Activated effector memory CD4-positive, alpha-beta T cell treated with anti-CD3 and anti-CD28 coated beads, Interleukin-2, amount 50 U/mL, for 16 hours (primary cell): ENCODE measurements around the gene ZIC5.

Experiments
- DNase-seq: peaks from one replicate; pipeline ENCODE4 v3.0.0-alpha.2; 2020

ZIC5 gene

DNA sequence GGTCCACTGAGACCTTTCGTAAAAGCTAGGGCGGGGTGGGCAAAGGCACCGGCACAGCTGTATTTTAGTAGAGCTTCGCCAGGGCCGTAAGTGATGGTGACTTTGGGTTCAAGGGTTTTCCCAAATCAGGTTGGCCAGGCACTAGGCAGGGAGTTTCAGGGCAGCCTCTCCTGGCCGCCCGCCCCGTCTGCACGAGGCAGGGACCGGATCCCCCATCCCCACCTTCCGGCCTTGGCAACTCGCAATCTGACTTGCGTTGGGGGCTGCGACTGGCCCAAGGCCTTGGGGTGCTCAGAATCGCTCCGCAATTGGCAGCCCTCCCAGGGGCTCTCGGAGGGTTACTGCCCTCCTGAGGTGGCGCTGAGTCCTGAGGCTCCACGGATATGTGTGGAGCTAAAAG, 4.1 kb upstream of the ZIC5 start:
- DNase-seq = no peak

DNA sequence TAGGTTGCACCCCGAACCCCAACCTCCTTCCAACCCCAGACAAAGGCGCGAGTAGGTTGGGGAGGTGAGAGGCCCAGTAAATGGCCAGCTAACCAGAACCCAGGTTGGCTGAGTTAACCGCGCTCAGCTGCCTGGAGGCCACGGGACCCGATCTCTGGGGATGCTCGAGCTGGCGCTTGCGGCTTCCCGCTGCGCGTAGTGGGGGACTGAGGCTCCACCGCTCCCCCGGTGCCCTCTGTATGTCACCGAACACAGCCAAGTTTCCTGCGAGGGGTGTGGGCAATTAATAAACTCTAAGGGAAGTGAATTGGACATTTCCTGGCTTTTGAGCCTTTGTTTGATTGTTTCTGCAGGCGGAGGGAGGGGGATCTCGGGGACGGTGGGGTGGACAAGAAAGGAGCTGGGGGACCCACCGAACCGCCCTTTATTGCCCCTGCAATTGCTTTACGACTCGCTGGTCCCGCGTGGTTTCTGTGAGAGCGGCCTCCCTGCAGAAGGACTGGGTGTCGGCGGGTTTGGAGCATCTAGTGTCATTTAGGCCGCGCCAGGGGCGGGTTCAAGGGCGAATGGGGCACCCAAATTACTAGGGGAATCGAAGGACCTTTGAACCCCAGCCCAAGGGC, 3.5 kb upstream of the ZIC5 start:
- peak; percentile 58 for DNase-seq

DNA sequence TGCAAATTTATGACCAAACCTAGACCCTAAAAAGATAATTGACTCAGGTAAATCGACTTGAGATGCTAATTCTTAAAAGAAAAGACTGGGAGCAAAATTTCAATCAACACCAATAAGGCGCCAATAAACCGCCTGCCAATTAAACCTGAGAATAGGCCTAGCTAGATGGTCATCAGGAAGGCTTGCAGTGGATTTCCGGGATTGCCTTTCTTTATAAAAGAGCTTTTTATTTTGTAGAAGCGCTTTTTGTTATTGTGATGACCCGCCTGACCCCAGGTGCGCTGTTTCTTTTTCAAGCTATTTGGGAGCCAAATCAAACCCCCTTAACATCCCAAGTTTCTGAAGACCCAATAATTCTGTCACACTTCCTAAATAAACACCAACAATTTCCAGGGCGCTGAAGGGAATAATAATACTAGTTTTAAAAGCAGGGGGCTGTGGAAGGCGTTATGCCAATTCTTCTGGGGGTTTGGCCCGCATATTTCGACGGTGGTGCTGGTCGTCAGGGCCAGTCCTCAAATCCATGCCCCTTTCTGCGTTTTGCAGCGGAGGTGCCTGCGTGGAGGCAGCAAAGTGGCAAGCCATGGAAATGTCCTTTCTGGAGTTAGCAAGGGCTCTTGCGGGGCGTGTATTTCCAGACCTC, 2.9 kb upstream of the ZIC5 start:
- DNase-seq = no peak

DNA sequence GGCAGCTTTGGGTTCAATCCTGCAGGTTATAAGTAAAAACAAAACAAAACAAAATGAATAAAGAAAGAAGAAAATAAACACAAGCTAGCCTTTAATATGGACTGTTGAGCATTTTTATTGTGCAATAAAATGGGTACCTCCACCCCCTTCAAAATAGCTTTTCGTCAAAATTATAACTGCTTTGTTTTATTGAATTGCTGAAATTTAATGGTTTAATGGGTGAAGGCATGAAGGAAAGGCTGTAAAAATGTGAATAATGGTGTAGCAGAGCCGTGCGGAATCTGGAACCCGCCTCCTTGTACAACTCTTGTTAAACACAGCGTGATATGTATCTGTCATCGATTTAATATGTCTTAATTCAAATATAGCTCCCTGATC, 2.2 kb upstream of the ZIC5 start:
- no peak for DNase-seq

DNA sequence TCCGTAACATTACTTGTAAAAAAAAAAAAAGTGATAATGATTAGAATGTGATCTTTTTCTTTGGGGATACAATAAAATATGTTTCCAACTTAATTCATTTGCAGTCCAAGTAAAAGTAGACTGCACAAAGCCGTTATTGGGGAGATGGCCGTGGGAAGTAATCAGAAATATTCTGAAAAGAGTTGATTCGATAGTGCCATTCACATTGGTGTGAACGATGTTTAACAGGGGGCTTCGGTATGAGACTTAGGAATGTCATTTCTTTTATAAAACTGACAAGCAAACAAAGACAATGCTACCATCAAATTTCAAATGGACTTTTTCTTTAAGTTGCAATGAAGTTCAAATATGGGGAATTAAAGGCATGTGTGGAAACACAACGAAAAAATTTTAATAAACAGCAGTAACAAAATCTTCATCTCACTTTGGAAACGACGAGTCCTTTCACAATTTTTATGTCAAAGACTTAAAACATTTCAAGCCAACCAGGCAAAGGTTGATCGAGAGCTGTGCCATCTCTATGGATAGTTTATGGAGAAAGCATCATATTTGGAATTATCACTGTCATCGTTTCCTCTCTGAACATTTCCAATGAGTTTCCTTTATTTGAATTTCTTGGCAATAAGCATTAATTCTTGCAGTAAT, 1.7 kb upstream of the ZIC5 start:
- no peak for DNase-seq

DNA sequence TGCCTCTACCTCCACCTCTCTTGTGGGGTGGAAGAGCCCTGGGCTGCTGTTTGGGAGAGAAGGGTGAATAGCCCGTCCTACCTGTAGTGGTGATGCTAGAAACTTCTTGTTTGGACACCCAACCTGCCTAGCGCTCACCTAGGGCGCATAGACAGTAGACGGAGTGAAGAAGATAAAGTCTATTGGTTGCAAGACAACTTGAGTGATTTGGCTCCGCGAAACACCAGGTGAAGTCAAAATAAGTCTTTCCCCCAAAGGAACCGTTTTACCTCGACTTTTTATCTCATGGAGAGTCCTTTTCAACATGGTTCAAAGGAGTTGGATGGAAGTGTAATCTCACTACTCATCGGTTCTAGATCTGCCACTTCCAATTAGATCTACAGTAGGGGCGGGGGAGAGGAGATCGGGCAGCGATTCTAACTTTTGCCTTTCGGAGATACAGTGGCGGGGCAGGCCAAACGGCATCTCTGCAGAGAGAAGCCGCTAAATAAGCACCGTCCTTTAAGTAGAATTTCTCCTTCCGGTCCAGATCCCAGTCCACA, 694 bp upstream of the ZIC5 start:
- DNase-seq = peak; percentile 57

DNA sequence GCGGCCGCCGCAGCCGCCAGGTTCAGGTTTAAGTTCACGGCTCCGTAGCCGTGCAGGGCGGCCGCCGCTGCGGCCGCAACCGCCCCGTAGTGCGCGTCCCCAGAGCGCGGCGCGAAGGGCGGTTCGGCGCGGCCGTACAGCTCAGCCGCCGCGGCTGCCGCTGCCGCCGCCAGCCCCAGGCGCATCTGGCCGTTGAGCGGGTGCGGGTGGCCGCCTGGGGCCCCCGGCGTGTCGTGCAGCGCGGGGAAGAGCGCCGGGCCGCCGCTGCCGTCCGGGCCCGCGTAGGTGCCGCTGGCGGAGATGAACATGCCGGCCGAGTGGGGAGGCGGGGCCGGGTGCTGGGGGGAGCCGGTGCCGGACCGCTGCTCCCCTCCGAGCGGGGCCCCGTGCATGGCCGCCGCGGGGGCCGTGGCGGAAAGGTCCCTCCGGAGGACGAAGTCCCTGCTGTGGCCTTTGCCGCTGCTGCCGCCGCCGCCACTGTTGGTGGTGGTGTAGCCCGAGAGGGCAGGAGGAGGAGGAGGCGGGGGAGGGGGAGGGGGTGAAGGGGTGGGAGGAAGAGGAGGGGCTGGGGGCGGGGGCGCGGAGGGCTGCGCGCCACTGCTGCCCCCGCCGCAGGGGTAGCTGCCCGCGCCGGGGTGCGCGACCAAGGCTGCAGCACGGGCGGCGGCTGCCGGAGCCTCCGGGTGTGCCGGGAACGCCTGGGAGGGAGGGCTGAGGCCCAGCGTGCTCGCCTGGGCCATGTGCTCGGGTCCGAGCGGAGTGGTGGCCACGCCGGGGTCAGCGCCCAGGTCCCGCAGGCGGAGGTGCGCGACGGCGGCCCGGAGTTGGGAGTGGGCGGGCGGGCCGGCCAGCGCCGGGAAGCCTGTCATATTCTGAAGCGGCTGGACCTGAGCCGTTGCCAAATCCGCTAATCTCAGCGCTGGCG, 654 bp downstream of the ZIC5 start:
- peak; percentile 62 for DNase-seq

DNA sequence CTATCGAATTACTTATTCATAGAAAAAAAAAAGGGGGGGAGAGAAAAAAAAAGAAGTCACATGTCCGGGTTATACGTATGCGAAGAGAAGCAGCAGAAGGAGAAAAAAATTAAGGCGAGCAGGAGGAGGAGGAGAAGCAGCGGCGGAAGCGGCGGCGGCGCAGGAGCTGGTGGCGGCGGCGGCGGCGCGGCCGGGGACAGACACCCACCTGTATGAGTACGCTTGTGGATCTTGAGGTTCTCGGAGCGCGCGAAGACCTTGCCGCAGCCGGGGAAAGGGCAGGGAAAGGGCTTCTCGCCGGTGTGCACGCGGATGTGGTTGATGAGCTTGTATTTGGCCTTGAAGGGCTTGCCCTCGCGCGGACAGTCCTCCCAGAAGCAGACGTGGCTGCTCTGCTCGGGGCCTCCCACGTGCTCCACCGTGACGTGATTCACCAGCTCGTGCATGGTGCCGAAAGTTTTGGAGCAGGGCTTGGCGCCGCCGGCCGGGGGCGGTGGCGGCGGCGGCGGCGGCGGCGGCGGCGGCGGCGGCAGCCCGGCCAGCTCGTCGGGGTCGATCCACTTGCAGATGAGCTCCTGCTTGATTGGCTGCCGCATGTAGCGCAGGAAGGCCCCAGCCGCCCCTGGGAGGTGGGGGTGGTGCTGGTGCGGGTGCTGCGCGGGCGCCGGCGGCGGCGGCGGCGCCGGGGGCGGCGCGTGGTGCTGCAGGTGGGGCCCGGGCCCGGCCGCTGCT, 1.5 kb downstream of the ZIC5 start:
- DNase-seq = peak; percentile 79

DNA sequence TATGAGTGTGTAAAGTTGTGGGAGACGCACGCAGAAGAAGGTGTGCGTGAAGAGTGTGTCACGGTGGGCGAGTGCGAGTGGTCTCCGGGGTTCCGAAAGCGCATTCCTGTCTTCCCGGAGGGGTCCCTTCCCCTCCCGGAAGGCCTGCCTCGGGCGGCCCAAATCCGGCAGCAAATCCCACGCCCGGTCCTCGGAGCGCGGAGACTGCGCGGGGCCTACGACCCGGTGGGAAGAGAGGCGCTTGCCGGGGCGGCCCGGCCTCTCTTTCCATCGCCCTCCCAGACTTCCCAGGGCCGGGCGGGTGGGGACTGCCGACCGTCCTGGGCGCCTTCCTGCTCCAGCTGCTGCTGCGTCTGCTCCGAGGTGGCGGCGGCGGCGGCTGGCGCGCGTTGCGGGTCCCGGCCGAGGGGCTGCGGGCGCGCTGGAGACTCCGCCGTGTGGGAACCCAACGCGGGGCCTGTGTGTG, 2.1 kb downstream of the ZIC5 start:
- DNase-seq = peak; percentile 62

DNA sequence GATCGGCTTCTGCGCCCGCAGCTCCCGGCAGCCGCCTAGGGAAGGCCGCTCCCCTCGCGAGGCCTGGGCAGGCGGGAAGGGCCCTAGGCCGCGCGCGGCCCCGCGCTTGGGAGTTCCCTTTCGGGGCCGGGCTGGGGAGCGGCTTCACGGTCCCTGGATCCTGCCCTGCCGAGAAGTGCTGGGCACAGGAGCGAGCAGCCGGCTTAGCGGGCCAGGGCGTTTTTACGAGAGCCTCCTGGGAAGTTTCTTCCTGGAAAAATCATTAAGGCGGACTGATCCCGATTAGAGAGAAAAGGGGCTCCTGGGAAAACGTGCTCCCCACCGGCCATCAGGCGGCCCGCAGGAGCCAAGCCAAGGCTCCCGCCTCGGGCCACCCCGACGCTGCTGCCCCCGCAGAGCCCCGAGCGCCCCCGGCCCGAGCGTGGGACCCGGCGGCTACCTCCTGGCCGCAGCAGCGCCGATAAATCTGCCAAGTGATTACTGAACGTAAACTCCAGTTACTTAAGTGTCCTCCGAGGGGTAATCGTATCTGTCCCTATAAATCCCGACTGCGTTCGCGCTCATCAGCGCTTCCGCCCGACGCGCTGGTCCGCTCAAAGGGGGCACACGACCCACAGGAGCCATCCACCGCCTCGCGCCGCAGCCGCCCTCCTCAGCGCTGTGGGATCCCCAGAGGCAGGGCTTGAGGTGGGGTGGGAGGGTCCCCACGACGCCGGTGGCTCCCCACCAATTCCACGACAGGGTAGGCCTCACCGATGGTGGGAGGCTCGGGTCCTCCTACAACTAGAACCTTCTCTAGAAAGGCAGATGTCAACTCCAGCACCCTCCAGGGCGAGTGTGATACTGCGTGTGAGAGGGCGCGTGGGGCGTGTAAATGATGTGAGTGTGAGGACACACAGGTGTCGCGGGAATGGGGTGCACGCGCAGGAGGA, 2.8 kb downstream of the ZIC5 start:
- peak; percentile 63 for DNase-seq

DNA sequence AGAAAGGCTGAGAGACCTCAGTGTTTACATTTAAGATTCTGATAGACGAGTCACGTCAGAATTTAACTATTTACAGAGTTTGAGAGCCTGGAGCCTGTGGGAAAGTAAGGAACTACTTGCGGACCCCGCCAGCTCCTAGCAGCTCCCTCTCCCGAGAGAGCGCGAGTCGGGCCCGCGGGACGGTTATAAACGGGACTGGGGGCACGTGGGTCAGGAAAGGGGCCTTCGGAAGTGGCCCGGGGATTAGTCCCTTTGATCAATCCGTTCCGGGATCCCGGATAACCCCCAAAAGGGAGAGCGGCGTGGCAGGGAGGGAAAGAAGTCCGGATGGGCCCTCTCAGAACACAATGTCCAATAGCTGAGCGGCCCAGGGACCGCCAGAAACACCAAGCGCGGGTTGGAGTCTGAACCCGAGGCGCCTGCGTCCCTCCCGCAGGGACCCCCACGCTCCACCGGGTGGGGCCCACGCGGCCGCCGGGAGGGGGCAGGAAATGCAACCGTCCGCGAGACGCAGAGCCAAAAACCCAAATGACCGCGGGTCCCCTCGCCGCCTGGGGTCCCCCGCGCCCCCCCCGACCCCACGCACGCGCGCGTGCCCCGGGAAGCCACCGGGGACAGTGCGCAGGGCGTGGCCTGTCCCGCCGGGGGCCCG, 3.6 kb downstream of the ZIC5 start:
- DNase-seq = peak; percentile 57

DNA sequence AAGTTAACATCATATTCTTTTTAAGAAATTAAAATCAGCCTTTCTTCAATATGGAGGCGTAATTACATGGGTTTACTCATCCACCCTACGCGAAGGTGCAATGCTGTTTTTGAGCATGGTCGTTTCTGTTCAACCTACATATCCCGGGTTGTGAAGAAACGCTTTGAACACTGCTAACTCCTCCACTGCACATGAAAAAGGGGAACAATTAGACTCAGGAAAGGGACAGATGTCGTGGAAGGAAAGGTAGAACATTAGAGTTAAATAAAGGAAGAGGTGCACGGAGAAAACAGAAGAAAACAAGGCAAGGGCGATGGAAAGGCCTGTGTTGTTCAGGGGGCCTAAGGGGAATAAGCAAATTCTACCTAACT, 4.1 kb downstream of the ZIC5 start:
- DNase-seq = no peak

DNA sequence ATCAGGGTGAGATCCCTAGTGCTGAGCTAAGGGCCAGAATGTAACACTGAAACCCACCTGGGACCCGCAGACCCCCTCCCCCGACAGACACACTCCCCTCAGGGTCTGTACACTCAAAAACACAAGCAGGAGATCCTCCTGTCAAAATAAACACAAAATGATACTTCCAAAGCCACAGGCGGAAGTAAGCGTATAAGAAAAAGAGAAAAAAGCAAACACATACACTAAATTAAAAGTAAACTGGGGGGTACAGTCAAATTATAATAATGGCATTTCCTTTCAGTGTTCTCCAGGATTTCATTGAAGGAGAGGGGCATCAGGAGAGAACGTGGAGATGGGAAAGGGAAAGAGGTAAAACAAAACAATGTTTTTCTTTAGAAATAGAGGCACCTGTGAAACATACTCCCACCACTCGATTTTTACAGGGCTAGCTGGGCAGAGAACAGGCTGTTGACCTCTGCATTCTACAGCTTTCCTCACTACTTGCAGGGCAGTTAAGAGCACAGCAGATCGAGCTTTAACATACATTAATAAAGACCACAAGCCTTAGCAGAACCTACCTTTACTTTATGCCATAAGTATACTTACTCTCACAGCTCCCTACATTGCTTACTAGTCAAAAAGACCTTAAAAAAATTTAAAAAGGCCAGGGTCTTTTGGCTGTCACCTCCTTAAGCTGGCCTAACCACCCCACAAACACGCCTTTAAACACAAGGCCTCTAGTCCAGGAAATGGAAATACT, 5.3 kb downstream of the ZIC5 start:
- DNase-seq = peak; percentile 13

DNA sequence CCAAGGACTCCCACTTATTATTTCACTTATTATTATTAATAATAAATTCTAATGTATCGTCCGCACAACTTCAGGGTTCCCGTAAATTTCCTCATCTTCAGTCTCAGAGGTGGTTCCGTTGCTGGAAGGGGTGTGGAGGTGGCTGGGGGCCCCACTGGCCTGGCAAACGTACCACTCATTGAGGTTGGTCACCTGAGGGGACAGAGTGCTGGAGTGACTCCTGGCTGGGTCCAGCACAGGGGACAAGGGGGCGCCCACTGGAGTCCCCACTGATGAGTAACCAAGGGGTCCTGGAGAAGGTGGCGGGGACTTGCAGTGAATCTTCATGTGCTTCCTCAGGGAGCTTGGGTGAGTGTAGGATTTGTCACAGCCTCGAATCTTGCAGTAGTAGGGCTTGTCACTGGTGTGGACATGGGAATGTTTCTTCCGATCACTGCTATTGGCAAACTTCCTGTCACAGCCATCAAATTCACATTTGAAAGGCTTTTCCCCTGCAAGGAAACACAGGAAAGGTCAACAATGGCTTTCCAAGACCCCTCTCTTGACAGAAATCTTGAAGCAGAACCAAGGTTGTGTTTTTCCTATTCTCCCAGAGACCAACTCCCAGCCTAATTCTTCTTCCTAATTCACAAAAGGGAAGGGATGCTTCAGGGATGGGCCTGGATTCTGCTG, 6.1 kb downstream of the ZIC5 start:
- peak; percentile 50 for DNase-seq

DNA sequence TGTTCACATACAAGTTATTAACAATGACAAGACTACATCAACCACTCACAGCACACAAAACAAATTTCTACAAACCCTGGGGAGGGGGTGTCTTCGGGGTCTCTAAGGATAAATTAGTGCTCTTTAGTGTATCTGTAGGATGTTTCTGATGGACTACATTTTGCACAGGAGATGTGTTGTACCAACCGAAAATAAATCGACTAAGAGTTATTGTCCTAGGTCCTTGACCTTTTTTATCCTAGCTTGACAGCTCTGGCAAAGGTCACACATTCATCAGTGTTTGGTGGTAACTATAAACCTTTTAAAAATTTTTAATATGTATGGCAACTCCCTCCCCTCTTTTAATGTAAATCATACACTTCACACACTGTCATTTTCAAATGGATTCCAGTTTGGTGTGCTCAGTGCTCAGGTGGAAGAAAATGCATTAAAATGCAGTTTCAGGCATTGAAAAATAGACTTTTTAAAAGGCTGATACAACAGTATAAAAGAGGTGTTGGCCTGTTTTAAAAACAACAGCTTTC, 7.7 kb downstream of the ZIC5 start:
- DNase-seq = no peak

DNA sequence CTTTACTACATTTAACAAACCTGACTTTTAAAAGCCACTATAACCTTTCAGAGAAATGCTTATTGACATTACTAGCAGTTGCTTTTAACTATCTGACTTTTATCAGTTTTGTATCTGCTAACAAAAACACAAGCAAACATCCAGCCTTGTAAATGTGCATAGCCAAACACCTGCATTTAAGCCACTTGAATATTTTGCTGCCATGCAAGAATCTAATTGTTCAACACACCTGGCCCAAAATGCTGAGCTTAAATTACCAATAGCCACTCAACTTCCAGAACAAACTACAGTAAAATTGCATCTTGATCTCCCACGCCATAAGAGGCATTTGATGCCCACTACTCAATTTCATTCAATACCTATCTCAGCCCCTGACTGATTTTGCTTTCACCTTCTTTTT, 9.3 kb downstream of the ZIC5 start:
- DNase-seq = no peak

DNA sequence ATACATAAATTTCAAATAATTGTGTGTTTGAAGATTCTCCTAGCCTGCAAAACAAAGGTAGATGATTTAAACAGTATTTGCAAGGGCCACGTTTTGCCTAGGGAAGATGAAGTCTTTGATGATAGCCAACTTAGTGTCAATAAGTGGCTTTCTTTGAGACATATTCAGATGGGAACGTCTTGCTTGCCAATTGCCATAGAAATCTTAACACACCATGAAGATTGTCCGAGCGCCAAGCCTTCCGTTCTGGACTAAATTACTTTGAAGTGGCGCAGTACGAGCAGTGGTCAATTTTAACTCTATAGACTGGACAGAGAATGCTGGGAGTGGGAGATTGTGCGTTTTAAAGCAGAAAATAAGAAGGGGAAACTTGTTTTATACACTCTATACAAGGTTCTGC, 9.9 kb downstream of the ZIC5 start:
- DNase-seq = no peak

DNA sequence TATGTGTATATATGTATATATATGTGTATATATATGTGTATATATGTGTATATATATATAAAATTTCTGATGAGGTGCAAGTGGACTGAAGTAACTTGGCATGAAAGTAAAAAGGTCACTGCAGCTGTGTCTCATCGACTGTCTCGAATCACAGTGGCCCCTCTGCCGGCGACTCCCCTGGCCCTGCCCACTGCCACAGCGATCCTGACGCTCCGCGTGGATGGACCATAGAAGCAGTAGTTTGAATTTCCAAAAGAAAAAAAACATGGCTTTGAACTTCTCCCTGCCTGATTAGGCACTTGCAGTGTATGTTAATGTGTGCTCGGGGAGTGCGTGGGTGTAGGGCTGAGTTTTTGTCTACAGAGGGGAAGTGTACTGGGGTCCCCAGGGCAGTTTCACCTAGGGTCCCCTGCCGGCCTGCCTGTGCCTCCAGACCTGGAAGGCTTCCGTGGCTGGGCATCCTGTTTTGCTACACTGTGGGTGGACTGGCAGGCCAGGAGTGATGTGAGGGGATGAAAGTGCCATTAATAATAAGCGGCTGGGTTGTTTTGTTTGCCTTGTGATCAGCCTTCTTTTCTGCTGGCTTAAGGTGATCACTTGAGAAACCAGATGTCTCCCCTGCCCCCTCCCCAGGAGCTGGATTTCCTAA, 10.8 kb downstream of the ZIC5 start:
- DNase-seq = peak; percentile 62
